Measurements from ENCODE around the gene CYP4F3. TPM values are rescaled to one million over a fixed set of nuclear protein-coding genes. Genes with fewer than 3 reads are reported as not detected.

Gene CYP4F3
- polyA plus RNA-seq, 3 donors, result 0.56 to 1.2 (median 0.92) TPM

GRCh38 chr19:15639596-15639995 lies 1.1 kb upstream of the CYP4F3 start:
- Mint-ChIP-seq H3K9me3 (peaks cover 0 to 2% (median 0%) of the 10 kb centered on the region in 7 donors), H3K27me3 (ENCODE audit: low read depth in 3 of 3) (no peaks in the 10 kb centered on the region), H3K4me1 (peaks cover 54% of the 10 kb centered on the region), H3K36me3 (peaks cover 0 to 3% of the 10 kb centered on the region in 2 donors), H3K4me3 (no peak overlapping the region), H3K27ac (peak overlapping the region in 3 of 7 donors; percentile 19 to 75 (median 26))
- Histone ChIP-seq H3K9ac (ENCODE audit: insufficient read depth, low read length, poor library complexity, severe bottlenecking) (no peak overlapping the region), H4K20me1 (ENCODE audit: insufficient read depth, low read length) (no peaks in the 10 kb centered on the region), H3K79me2 (ENCODE audit: insufficient read depth, low read length) (no peaks in the 10 kb centered on the region), H3K4me1 (ENCODE audit: control insufficient read depth in 1 of 2, insufficient read depth in 2 of 2, low read length in 2 of 2) (peaks cover 42 to 44% of the 10 kb centered on the region in 2 donors), H3K27me3 (ENCODE audit: control insufficient read depth in 2 of 2, insufficient read depth in 2 of 2, low read length in 2 of 2) (no peaks in the 10 kb centered on the region), H3K36me3 (replicated peaks in 1 of 2; ENCODE audit: control insufficient read depth in 1 of 2, insufficient read depth in 2 of 2, low read length in 2 of 2) (no peaks in the 10 kb centered on the region), H3K27ac (ENCODE audit: low read depth in 1 of 2, low read length in 2 of 2) (no peak overlapping the region), H2AFZ (ENCODE audit: insufficient read depth, low read depth, low read length, poor library complexity, severe bottlenecking) (no peak overlapping the region), H3K4me3 (replicated peaks in 1 of 3; ENCODE audit: low read depth in 2 of 3, low read length in 3 of 3) (no peak overlapping the region), H3K9me3 (replicated peaks in 1 of 2; ENCODE audit: control insufficient read depth in 1 of 2, insufficient read depth in 1 of 2, low read length in 2 of 2) (no peaks in the 10 kb centered on the region), H3K4me2 (replicated peaks; ENCODE audit: extremely low read depth, low read length, poor library complexity, severe bottlenecking) (no peak overlapping the region)
- no peak for TF ChIP-seq CTCF (IDR thresholded peaks at IDR 0.05)
- DNase-seq, result no peak
- intact Hi-C loops (cut with micrococcal nuclease), result no loop called here

GRCh38 chr19:15640904-15641597 lies 354 bp downstream of the CYP4F3 start:
- Histone ChIP-seq H3K4me2 (replicated peaks; ENCODE audit: extremely low read depth, low read length, poor library complexity, severe bottlenecking) (peak overlapping the region; percentile 15), H4K20me1 (ENCODE audit: insufficient read depth, low read length) (no peaks in the 10 kb centered on the region), H3K79me2 (ENCODE audit: insufficient read depth, low read length) (no peaks in the 10 kb centered on the region), H3K27me3 (ENCODE audit: control insufficient read depth in 2 of 2, insufficient read depth in 2 of 2, low read length in 2 of 2) (no peaks in the 10 kb centered on the region), H3K36me3 (replicated peaks in 1 of 2; ENCODE audit: control insufficient read depth in 1 of 2, insufficient read depth in 2 of 2, low read length in 2 of 2) (no peaks in the 10 kb centered on the region), H2AFZ (ENCODE audit: insufficient read depth, low read depth, low read length, poor library complexity, severe bottlenecking) (no peak overlapping the region), H3K9me3 (replicated peaks in 1 of 2; ENCODE audit: control insufficient read depth in 1 of 2, insufficient read depth in 1 of 2, low read length in 2 of 2) (no peaks in the 10 kb centered on the region), H3K9ac (ENCODE audit: insufficient read depth, low read length, poor library complexity, severe bottlenecking) (peak overlapping the region; percentile 6), H3K4me1 (ENCODE audit: control insufficient read depth in 1 of 2, insufficient read depth in 2 of 2, low read length in 2 of 2) (peaks cover 33 to 34% of the 10 kb centered on the region in 2 donors), H3K4me3 (replicated peaks in 1 of 3; ENCODE audit: low read depth in 2 of 3, low read length in 3 of 3) (peak overlapping the region in 1 of 3 experiments; percentile 28), H3K27ac (ENCODE audit: low read depth in 1 of 2, low read length in 2 of 2) (peak overlapping the region in 1 of 2 donors; percentile 3)
- no peak for DNase-seq
- intact Hi-C loops (cut with micrococcal nuclease), result no loop called here
- peaks cover 0 to 8% of the 10 kb centered on the region in 2 donors for H3K36me3 Mint-ChIP-seq
- H3K4me1 Mint-ChIP-seq, result peaks cover 40% of the 10 kb centered on the region
- 64% methylated on average over 8 of the region's 12 CpGs for WGBS (ENCODE audit: insufficient coverage)
- H3K27ac Mint-ChIP-seq, result peak overlapping the region in 6 of 7 donors; percentile 36 to 69 (median 57)
- peak overlapping the region; percentile 43 to 51 for H3K4me3 Mint-ChIP-seq
- TF ChIP-seq CTCF (IDR thresholded peaks at IDR 0.05), result no peak
- peaks cover 0 to 3% (median 2%) of the 10 kb centered on the region in 3 donors for H3K27me3 Mint-ChIP-seq (ENCODE audit: low read depth in 3 of 3)
- H3K9me3 Mint-ChIP-seq, result peaks cover 0 to 4% (median 0%) of the 10 kb centered on the region in 7 donors

All from CD14-positive monocyte (primary cell).